ENCODE results near the gene LYPD6B. TPM values are rescaled to one million over a fixed set of nuclear protein-coding genes. Genes with fewer than 3 reads are reported as not detected.

Gene LYPD6B
- total RNA-seq, 1 donor = 0.18 TPM

DNA sequence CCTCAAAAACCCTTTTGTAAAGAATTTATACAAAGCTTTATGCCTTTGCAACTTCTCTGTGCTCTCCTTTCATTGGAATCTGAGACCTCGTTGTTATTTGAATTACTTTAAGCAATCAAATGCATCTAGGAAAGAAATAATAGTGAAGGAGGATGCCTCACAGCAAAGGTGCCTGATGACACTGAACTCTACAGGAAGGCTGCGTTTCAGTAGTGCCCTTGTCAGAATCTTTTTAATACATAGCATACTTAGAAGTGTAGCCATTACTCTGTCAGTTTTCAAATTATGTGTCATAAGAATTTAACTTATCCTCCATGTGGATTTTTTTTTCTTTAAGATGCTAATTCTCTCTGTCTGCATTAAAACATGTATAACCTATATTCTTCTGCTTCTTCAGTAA is 9.6 kb upstream of the LYPD6B start:
- TF ChIP-seq, protein P1, sequence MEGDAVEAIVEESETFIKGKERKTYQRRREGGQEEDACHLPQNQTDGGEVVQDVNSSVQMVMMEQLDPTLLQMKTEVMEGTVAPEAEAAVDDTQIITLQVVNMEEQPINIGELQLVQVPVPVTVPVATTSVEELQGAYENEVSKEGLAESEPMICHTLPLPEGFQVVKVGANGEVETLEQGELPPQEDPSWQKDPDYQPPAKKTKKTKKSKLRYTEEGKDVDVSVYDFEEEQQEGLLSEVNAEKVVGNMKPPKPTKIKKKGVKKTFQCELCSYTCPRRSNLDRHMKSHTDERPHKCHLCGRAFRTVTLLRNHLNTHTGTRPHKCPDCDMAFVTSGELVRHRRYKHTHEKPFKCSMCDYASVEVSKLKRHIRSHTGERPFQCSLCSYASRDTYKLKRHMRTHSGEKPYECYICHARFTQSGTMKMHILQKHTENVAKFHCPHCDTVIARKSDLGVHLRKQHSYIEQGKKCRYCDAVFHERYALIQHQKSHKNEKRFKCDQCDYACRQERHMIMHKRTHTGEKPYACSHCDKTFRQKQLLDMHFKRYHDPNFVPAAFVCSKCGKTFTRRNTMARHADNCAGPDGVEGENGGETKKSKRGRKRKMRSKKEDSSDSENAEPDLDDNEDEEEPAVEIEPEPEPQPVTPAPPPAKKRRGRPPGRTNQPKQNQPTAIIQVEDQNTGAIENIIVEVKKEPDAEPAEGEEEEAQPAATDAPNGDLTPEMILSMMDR (IDR thresholded peaks at IDR 0.05; ENCODE audit: insufficient read depth, low read length) = no peak
- H3K4me3 ChIP-seq (ENCODE audit: low read depth, low read length) = no peak overlapping the region
- no peak for DNase-seq (ENCODE audit: low read depth)

DNA sequence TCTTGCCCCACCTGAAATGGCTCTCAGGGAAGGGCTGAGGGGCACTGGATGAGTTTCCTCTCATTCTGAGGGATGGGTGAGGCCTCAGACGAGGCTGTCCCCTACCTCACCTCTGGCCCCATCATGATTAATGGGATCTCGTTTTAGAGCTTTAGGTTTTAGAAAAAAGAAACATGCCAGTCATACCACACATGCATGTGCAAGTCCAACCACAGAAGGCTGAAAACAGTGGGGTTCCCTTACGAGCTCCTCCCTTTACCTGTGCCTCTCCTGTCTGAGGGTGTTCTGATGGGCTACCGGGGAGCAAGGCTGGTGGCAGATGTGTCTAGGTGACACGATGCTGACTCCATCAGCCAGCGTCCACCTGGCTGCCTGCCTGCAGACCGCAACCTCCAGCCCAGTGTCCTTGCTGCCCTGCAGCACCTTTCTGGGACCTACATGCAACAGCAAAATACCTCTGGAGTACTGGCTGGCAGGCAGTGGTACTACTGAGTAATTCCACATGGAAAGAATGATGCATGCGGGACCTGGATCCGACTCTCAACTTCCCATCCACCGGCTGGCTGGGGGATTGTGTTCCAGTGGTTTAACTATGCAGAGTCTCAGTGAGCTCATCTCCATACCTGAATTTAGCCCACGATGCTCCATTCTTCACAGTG is 9.1 kb upstream of the LYPD6B start:
- DNase-seq (ENCODE audit: low read depth) = no peak
- TF ChIP-seq, protein P1 (IDR thresholded peaks at IDR 0.05; ENCODE audit: insufficient read depth, low read length) = no peak
- no peak overlapping the region for H3K4me3 ChIP-seq (ENCODE audit: low read depth, low read length)

DNA sequence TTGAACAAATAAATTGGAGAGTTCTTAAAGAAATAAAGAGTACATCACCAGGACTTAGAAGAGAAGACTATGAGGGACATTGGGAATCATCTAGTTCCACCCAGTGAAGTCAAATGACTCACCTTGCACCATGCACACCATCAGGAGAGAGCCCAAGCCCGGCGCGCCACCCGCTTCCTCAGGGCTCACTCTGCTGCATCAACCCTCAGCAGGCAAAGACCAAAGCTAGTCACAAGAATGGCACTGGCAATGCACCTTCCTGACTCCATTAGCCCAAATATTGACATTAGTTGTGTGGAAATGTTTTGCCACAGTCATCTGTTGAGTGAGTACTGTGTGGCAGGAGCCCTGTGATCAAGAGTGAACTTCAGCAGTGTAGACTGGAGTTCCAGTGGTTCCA is 7.1 kb upstream of the LYPD6B start:
- no peak overlapping the region for H3K4me3 ChIP-seq (ENCODE audit: low read depth, low read length)
- TF ChIP-seq, protein P1 (IDR thresholded peaks at IDR 0.05; ENCODE audit: insufficient read depth, low read length) = no peak
- DNase-seq (ENCODE audit: low read depth) = no peak

DNA sequence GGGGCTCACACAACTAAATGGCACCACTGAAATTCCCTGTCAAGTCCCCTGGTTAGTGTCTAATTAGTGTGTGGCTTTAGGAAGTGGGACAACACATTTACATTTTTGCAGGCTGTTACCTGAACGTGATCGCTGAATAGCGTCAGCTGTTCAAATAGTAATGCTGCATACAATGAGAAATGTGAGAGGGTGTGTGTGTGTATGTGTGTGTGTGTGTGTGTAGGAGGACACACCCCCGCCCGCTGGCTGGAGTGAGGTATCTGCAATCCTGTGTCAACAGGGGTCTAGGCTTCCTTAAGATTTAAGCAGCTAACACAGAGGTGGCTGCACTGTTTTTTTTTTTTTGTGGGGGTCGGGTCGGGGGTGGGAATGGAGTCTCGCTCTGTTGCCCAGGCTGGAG is 4.8 kb upstream of the LYPD6B start:
- TF ChIP-seq, protein P1 (IDR thresholded peaks at IDR 0.05; ENCODE audit: insufficient read depth, low read length) = no peak
- DNase-seq (ENCODE audit: low read depth) = no peak
- no peak overlapping the region for H3K4me3 ChIP-seq (ENCODE audit: low read depth, low read length)

DNA sequence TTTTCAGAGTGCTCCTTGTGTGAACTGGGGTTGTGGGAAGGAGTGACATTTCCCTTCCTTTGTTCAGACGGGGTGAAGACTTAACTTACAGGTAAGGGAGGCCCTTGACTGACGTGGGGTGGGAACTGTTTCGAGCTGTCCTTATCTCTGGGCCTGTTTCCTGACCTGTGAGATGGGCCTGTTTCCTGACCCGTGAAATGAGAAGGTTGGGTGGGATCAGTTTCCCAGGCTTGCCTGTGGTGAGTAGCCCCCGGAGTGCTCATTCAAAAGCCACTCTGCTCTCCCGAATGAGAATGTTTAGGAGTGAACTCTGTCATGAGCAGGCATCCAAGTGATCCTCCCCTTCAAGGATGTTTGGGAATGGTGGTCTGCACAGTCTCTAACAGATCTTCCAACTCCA is 4.1 kb upstream of the LYPD6B start:
- TF ChIP-seq, protein P1 (IDR thresholded peaks at IDR 0.05; ENCODE audit: insufficient read depth, low read length) = no peak
- DNase-seq (ENCODE audit: low read depth) = no peak
- no peak overlapping the region for H3K4me3 ChIP-seq (ENCODE audit: low read depth, low read length)

DNA sequence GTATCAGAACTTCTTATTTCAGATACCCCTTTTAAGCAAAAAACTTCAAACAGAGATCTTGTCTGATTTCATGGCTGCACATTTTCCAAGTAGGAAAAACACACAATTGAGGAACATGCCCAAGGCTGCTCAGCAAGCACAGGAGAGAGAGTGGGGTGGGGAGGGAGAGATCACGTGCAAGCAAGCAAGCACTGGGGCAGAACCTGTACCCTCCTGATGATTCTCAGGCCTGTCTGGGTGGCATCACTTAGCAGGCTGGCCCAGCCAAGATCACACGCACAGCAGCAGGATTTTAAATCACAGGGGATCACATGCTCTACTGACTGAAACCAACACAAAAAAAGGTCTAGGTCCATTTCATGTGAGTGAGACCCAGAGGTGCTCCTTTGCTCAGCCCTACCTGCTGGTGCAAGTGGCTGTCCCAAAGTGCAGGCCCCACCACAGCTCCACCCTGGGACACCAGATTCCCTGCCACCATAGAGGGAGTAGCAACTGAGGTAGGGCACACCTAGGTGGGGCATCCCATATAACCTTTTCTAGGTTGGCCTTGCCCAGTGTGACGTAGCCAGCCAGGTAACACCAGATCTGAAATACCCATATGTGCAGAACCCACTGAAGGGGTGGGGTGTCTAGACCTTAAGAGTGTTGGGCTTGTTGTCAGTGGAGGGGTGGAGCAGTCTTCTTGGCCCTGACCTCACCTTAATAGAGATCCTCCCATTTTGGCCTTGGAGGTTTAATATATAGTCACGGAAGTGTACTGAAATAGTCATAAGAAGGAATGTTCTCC is 1.8 kb upstream of the LYPD6B start:
- no peak for DNase-seq (ENCODE audit: low read depth)
- TF ChIP-seq, protein P1 (IDR thresholded peaks at IDR 0.05; ENCODE audit: insufficient read depth, low read length) = no peak
- H3K4me3 ChIP-seq (ENCODE audit: low read depth, low read length) = no peak overlapping the region
